Measurements from ENCODE around the gene NHSL2. TPM values are rescaled to one million over a fixed set of nuclear protein-coding genes. Genes with fewer than 3 reads are reported as not detected.

Gene NHSL2
- total RNA-seq, 1 donor from 2014 or later = 13.0 TPM

DNA sequence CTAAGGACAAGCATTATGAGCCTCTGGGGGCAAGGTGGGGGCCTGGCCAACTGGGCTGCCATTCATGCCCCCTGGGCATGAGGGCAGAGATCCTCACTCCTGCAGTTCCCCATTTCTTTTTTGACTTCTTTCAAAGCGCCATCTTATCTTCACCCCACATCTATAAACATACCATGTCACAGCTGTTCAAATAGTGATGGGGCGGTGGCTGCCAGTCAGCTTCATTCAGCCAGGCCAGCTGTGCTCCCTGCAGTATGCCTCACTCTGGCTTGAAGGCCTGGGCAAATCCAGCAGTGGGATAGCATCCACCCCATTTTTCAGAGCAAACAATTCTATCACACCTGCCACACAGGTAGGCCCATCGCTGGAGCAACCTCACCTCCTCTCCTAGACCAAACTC lies 85.5 kb downstream of the NHSL2 start:
- H3K36me3 Mint-ChIP-seq (ENCODE audit: low read depth, unreplicated experiment) = peaks cover 1% of the 10 kb centered on the region
- Histone ChIP-seq H3K4me3 (ENCODE audit: insufficient read depth, low read depth, low read length) (no peak overlapping the region), H3K36me3 (ENCODE audit: insufficient read depth, low read length) (no peaks in the 10 kb centered on the region), H3K4me2 (ENCODE audit: low read length) (no peak overlapping the region), H3K4me1 (ENCODE audit: insufficient read depth, low read length) (peaks cover 4% of the 10 kb centered on the region), H2AFZ (ENCODE audit: low read depth, low read length) (no peak overlapping the region), H3K9me3 (ENCODE audit: insufficient read depth, low read depth, low read length) (no peaks in the 10 kb centered on the region), H3K27ac (ENCODE audit: low read depth, low read length) (no peak overlapping the region), H3K9ac (ENCODE audit: low read length) (no peak overlapping the region), H3K79me2 (ENCODE audit: insufficient read depth, low read length) (no peaks in the 10 kb centered on the region), H3K27me3 (ENCODE audit: insufficient read depth, low read length) (no peaks in the 10 kb centered on the region), H4K20me1 (ENCODE audit: insufficient read depth, low read length) (no peaks in the 10 kb centered on the region)
- no peaks in the 10 kb centered on the region for H3K27me3 Mint-ChIP-seq (ENCODE audit: low read depth, unreplicated experiment)
- FAIRE-seq = no peak
- TF ChIP-seq EZH2 (IDR thresholded peaks at IDR 0.05; ENCODE audit: insufficient read depth, low read length) = no peak
- TF ChIP-seq, protein P1, sequence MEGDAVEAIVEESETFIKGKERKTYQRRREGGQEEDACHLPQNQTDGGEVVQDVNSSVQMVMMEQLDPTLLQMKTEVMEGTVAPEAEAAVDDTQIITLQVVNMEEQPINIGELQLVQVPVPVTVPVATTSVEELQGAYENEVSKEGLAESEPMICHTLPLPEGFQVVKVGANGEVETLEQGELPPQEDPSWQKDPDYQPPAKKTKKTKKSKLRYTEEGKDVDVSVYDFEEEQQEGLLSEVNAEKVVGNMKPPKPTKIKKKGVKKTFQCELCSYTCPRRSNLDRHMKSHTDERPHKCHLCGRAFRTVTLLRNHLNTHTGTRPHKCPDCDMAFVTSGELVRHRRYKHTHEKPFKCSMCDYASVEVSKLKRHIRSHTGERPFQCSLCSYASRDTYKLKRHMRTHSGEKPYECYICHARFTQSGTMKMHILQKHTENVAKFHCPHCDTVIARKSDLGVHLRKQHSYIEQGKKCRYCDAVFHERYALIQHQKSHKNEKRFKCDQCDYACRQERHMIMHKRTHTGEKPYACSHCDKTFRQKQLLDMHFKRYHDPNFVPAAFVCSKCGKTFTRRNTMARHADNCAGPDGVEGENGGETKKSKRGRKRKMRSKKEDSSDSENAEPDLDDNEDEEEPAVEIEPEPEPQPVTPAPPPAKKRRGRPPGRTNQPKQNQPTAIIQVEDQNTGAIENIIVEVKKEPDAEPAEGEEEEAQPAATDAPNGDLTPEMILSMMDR (IDR thresholded peaks at IDR 0.05; ENCODE audit: insufficient read depth, low read depth, low read length) = no peak
- no peak overlapping the region for H3K27ac Mint-ChIP-seq (ENCODE audit: unreplicated experiment)
- no peak for DNase-seq (ENCODE audit: low read depth)
- peaks cover 55% of the 10 kb centered on the region for H3K4me1 Mint-ChIP-seq (ENCODE audit: low read depth, unreplicated experiment)
- no peaks in the 10 kb centered on the region for H3K9me3 Mint-ChIP-seq (ENCODE audit: unreplicated experiment)
- H3K4me3 Mint-ChIP-seq (ENCODE audit: unreplicated experiment) = no peak overlapping the region

DNA sequence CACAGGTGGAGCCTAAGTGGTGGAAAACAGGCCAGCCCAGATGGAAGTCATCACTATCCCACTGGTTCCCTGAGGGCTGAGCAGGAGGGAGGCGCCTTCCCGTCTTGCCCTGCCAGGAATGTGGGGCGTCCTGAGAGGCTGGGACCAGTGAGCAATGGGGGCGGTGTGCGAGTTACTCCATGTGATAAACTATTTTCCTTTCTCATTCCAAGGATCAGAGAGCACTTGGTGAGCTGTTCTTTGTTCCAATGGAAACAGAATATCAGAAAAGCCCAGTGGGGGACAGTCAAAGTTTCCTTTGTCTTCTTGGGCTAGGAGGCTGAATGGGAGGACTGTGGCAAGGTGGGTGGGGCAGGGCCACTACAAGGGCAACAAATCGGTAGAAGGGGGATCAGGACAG lies 86.2 kb downstream of the NHSL2 start:
- Histone ChIP-seq H4K20me1 (ENCODE audit: insufficient read depth, low read length) (no peaks in the 10 kb centered on the region), H3K27me3 (ENCODE audit: insufficient read depth, low read length) (no peaks in the 10 kb centered on the region), H3K4me3 (ENCODE audit: insufficient read depth, low read depth, low read length) (no peak overlapping the region), H3K27ac (ENCODE audit: low read depth, low read length) (no peak overlapping the region), H3K4me2 (ENCODE audit: low read length) (peak overlapping the region; percentile 13), H3K79me2 (ENCODE audit: insufficient read depth, low read length) (no peaks in the 10 kb centered on the region), H2AFZ (ENCODE audit: low read depth, low read length) (peak overlapping the region; percentile 34), H3K9me3 (ENCODE audit: insufficient read depth, low read depth, low read length) (no peaks in the 10 kb centered on the region), H3K4me1 (ENCODE audit: insufficient read depth, low read length) (peaks cover 8% of the 10 kb centered on the region), H3K9ac (ENCODE audit: low read length) (no peak overlapping the region), H3K36me3 (ENCODE audit: insufficient read depth, low read length) (no peaks in the 10 kb centered on the region)
- Mint-ChIP-seq H3K4me3 (ENCODE audit: unreplicated experiment) (no peak overlapping the region), H3K27ac (ENCODE audit: unreplicated experiment) (peak overlapping the region; percentile 53), H3K36me3 (ENCODE audit: low read depth, unreplicated experiment) (peaks cover 1% of the 10 kb centered on the region), H3K9me3 (ENCODE audit: unreplicated experiment) (no peaks in the 10 kb centered on the region), H3K27me3 (ENCODE audit: low read depth, unreplicated experiment) (no peaks in the 10 kb centered on the region), H3K4me1 (ENCODE audit: low read depth, unreplicated experiment) (peaks cover 57% of the 10 kb centered on the region)
- DNase-seq (ENCODE audit: low read depth) (no peak), FAIRE-seq (no peak)
- TF ChIP-seq, protein P1 (IDR thresholded peaks at IDR 0.05; ENCODE audit: insufficient read depth, low read depth, low read length) = no peak
- TF ChIP-seq EZH2 (IDR thresholded peaks at IDR 0.05; ENCODE audit: insufficient read depth, low read length) = no peak

DNA sequence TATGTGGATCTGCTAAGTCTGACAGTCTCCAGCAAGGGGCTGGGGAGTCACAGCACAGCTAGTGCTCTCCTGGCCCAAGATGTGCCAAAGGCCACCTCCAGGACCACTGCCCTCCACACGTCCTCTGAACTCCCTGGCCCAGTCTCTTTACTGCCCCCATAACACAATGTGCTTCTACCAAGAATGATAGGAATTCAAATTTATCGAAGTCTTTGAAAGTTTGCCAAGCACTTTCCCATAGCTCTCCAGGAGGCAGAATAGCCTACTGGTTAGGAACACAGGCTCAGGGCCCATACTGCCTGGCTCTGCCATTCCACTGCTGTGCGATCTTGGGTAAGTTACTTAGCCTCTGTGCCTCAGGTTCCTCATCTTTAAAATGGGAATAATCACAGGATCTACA lies 86.7 kb downstream of the NHSL2 start:
- H3K27ac ChIP-seq (ENCODE audit: low read depth, low read length) = no peak overlapping the region
- no peaks in the 10 kb centered on the region for H3K27me3 Mint-ChIP-seq (ENCODE audit: low read depth, unreplicated experiment)
- H3K36me3 ChIP-seq (ENCODE audit: insufficient read depth, low read length) = no peaks in the 10 kb centered on the region
- DNase-seq (ENCODE audit: low read depth) = no peak
- H3K4me3 ChIP-seq (ENCODE audit: insufficient read depth, low read depth, low read length) = no peak overlapping the region
- no peaks in the 10 kb centered on the region for H3K9me3 Mint-ChIP-seq (ENCODE audit: unreplicated experiment)
- H3K4me1 Mint-ChIP-seq (ENCODE audit: low read depth, unreplicated experiment) = peaks cover 57% of the 10 kb centered on the region
- FAIRE-seq = peak; percentile 29
- no peak overlapping the region for H3K4me3 Mint-ChIP-seq (ENCODE audit: unreplicated experiment)
- H3K27ac Mint-ChIP-seq (ENCODE audit: unreplicated experiment) = no peak overlapping the region
- H3K4me1 ChIP-seq (ENCODE audit: insufficient read depth, low read length) = peaks cover 8% of the 10 kb centered on the region
- H3K9ac ChIP-seq (ENCODE audit: low read length) = no peak overlapping the region
- H2AFZ ChIP-seq (ENCODE audit: low read depth, low read length) = peak overlapping the region; percentile 34
- H3K27me3 ChIP-seq (ENCODE audit: insufficient read depth, low read length) = no peaks in the 10 kb centered on the region
- no peak for TF ChIP-seq EZH2 (IDR thresholded peaks at IDR 0.05; ENCODE audit: insufficient read depth, low read length)
- TF ChIP-seq, protein P1 (IDR thresholded peaks at IDR 0.05; ENCODE audit: insufficient read depth, low read depth, low read length) = no peak
- no peaks in the 10 kb centered on the region for H3K79me2 ChIP-seq (ENCODE audit: insufficient read depth, low read length)
- H3K4me2 ChIP-seq (ENCODE audit: low read length) = peak overlapping the region; percentile 13
- H3K9me3 ChIP-seq (ENCODE audit: insufficient read depth, low read depth, low read length) = no peaks in the 10 kb centered on the region
- H4K20me1 ChIP-seq (ENCODE audit: insufficient read depth, low read length) = no peaks in the 10 kb centered on the region
- peaks cover 1% of the 10 kb centered on the region for H3K36me3 Mint-ChIP-seq (ENCODE audit: low read depth, unreplicated experiment)
